K562 (cell line): ENCODE results near the gene HELZ2. TPM values are rescaled to one million over a fixed set of nuclear protein-coding genes. Genes with fewer than 3 reads are reported as not detected.

Source experiments
- BRD4 ChIP-seq: fragments of 200-600 bp; sonication (generic); IDR thresholded peaks from 2 replicates; pipeline ENCODE4 v1.6.1; 2017; ENCODE audit warnings: inconsistent platforms
- CBFB ChIP-seq: sonication (generic); formaldehyde crosslinking; IDR thresholded peaks from 2 replicates; pipeline ENCODE4 v1.4.0; 2020; ENCODE audit warnings: mild to moderate bottlenecking, missing genetic modification reagents
- ETV6 ChIP-seq, 3 experiments: fragments of 150-350 bp in 1 of 3; sonication (generic) in 1 of 3; formaldehyde crosslinking in 1 of 3; IDR thresholded peaks; 2 replicates each; pipeline versions ENCODE4 v1.6.1 to v1.8.0; 2014 to 2022; ENCODE audit warnings: borderline replicate concordance in 2 of 3, low read depth in 2 of 3, antibody characterized with exemption in 1 of 3, low read length in 1 of 3, mild to moderate bottlenecking in 1 of 3, missing genetic modification reagents in 1 of 3
- FOXO4 ChIP-seq: fragments of 450-650 bp; formaldehyde crosslinking; IDR thresholded peaks from 2 replicates; pipeline ENCODE4 v1.4.0; 2020; ENCODE audit warnings: mild to moderate bottlenecking, moderate library complexity
- IRF2 ChIP-seq: sonication (generic); formaldehyde crosslinking; IDR thresholded peaks from 2 replicates; pipeline ENCODE4 v1.8.1; 2022; ENCODE audit warnings: mild to moderate bottlenecking, missing genetic modification reagents
- NFYB ChIP-seq: IDR thresholded peaks from 2 replicates; pipeline ENCODE4 v1.6.1; 2011; ENCODE audit warnings: mild to moderate bottlenecking, moderate library complexity; ENCODE audit not compliant: insufficient read length; ENCODE audit errors: extremely low read depth
- NR3C1 ChIP-seq: sonication (generic); formaldehyde crosslinking; IDR thresholded peaks from 2 replicates; pipeline ENCODE4 v1.8.1; 2022; ENCODE audit warnings: missing genetic modification reagents
- NRF1 ChIP-seq, 2 experiments: fragments of 450-650 bp; IDR thresholded peaks in 1 of 2; conservative IDR thresholded peaks in 1 of 2; 2 replicates each; pipeline ENCODE4 v1.6.1; 2014; ENCODE audit warnings: mild to moderate bottlenecking in 2 of 2
- RUNX1 ChIP-seq: sonication (generic); IDR thresholded peaks from 2 replicates; pipeline ENCODE4 v1.6.1; 2016; ENCODE audit warnings: antibody characterized with exemption, low read depth
- ZNF253 ChIP-seq: fragments of 250-450 bp; sonication (Bioruptor Pico); conservative IDR thresholded peaks from 2 replicates; pipeline ENCODE4 v1.6.1; 2021; ENCODE audit warnings: mild to moderate bottlenecking
- polyA plus RNA-seq, 8 experiments: library from polyadenylated mRNA; depleted of rRNA in 4 of 8; stranded (reverse) in 5 of 8; unstranded in 3 of 8; fragments of >200 nt; fragmentation: Nextera tagmentation in 2 of 8; fragmentation: Illumina TruSeq in 1 of 8; extraction: Ambion mirVana in 2 of 8; extraction: Trizol in 1 of 8; gene quantifications; 2 replicates each; pipeline versions ENCODE4 v1.2.1 to v1.2.3, GENCODE V29; 2011 to 2014; ENCODE audit warnings: inconsistent platforms in 1 of 8, missing spikeins in 1 of 8
- total RNA-seq, 7 experiments: library from RNA; depleted of rRNA in 6 of 7; stranded (reverse); fragments of >200 nt in 6 of 7; fragmentation: Illumina TruSeq in 2 of 7; extraction: Trizol in 2 of 7; gene quantifications; 2 replicates each; pipeline versions ENCODE4 v1.2.1 to v1.2.3, GENCODE V29; 2011 to 2021; ENCODE audit warnings: low replicate concordance in 1 of 7

The HELZ2 gene
- total and polyA plus RNA-seq, 9 of the 15 experiments (the other 6 are each of a cell fraction or from before 2014, with no cell fraction given): 0.03 to 7.8 (median 2.9) TPM; not detected in 1

- TF ChIP-seq NR3C1 (CRISPR knock-in tag): 0 out of 2 replicates have a peak, but pooled peaks have one; percentile 42
- no peak for TF ChIP-seq NFYB
- TF ChIP-seq RUNX1: no peak
- TF ChIP-seq BRD4: no peak
- no peak for TF ChIP-seq ETV6 (IDR thresholded peaks at IDR 0.05; ENCODE audit: borderline replicate concordance in 1 of 2, low read depth in 2 of 2, low read length in 1 of 2)
- peak; percentile 89 for TF ChIP-seq ETV6 (CRISPR knock-in tag; IDR thresholded peaks at IDR 0.05; ENCODE audit: borderline replicate concordance)
- TF ChIP-seq CBFB: 0 out of 2 replicates have a peak, but pooled peaks have one; percentile 76
- no peak for TF ChIP-seq IRF2 (CRISPR knock-in tag)
- TF ChIP-seq ZNF253 (CRISPR knock-in tag): no peak
- peak; percentile 62 for TF ChIP-seq NRF1 (conservative IDR thresholded peaks at IDR 0.05 in 1 of 2, IDR thresholded peaks at IDR 0.05 in 1 of 2)
- TF ChIP-seq FOXO4 (CRISPR knock-in tag): no peak
Measured at GRCh38 chr20:63534831-63535651, 39.0 kb downstream of the HELZ2 start (continued).
